KOPT-K1 (cell line): ENCODE measurements around the gene RANGRF.

ENCODE experiments used
- H3K27ac ChIP-seq: fragments of 200-600 bp; sonication (generic); 2 replicates; pipeline ENCODE4 v1.5.1; 2016; ENCODE audit warnings: antibody characterized with exemption, mild to moderate bottlenecking, low read depth, low read length; ENCODE audit not compliant: poor library complexity, severe bottlenecking
- H3K36me3 ChIP-seq: fragments of 200-600 bp; sonication (generic); 2 replicates; pipeline ENCODE4 v1.5.1; 2017; ENCODE audit warnings: antibody characterized with exemption, mild to moderate bottlenecking, low read length, moderate library complexity; ENCODE audit not compliant: insufficient read depth
- H3K9me3 ChIP-seq: fragments of 200-600 bp; sonication (generic); 2 replicates; pipeline ENCODE4 v1.5.1; 2017; ENCODE audit warnings: antibody characterized with exemption, low read length, mild to moderate bottlenecking; ENCODE audit not compliant: insufficient read depth, poor library complexity, severe bottlenecking

The RANGRF gene

DNA sequence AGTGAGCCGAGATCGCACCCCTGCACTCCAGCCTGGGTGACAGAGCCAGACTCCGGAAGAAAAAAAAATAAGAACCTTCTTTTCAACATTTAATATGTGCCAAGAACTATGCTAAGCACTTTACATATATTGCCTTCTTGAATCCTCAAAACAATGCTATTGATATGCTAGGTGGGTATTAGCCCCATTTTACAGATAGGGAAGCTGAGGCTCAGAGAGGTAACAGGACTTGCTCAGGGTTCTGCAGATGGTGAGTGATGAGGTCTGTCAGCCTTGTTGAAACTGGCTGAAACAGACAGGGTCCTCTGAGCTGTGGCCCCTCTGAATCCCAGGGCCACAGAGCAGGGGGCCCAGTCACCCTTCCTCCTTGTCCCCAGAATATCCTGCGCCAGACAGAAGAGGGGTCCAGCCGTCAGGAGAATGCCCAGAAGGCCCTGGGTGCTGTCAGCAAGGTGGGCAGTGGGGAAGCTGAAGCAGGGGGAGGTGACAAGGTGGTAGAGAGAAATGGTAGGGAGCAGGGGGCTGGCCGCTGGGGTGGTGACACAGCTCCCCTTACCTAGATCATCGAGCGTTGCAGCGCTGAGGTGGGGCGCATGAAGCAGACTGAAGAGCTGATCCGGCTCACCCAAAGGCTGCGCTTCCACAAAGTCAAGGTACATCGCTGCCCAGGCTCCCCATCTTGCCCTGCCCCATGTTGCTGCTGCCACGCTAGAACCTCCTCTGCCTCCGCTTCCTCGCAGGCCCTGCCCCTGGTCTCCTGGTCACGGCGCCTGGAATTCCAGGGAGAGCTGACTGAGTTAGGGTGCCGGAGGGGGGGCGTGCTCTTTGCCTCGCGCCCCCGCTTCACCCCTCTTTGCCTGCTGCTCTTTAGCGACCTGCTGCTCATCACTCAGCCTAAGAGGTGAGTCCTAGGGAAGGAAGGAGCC is 29.8 kb downstream of the RANGRF start:
- no peaks in the 10 kb centered on the region for H3K36me3 ChIP-seq
- H3K9me3 ChIP-seq: no peaks in the 10 kb centered on the region
- no peak overlapping the region for H3K27ac ChIP-seq

GRCh38 chr17:8320262-8320661 is 31.8 kb downstream of the RANGRF start:
- H3K9me3 ChIP-seq: no peaks in the 10 kb centered on the region
- no peaks in the 10 kb centered on the region for H3K36me3 ChIP-seq
- no peak overlapping the region for H3K27ac ChIP-seq

DNA sequence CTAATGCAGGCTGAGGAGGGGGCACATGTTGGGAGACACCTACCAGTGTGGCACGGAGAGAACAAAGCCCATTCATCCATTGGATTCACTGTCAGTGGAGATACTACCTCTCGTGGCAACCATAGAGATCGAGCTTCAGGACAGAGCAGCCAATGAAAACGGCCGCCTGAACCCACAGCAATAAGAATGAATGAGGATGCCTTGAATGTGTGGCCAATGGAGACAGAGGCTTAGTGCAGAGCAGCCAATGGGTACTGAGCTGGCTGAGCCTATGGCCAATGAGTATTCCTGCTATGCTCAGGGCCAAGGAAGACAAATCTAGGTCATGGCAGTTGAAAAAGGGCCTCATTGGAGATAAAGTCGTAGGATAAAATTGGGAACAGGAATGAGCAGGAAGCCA is 32.5 kb downstream of the RANGRF start:
- Histone ChIP-seq H3K9me3 (no peaks in the 10 kb centered on the region), H3K27ac (no peak overlapping the region), H3K36me3 (no peaks in the 10 kb centered on the region)

DNA sequence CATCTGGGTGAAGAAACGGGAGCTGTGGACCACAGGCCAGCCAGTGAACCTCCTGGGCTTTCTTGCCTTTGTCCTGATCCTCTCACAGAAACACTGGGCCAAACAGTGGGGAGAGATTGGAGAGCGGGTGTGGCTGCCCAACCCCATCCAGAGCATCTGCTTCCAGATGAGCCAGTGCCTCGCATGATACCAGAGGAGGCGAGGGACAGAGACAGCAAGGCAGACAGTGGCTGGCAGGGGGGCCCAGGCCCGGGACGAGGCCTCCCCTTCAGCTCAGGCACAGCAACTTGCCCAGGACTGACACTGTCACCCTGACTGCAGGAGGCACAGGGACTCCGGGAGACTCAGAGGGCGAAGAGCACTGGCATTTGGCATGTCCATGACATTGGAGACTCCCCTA is 33.6 kb downstream of the RANGRF start:
- no peak overlapping the region for H3K27ac ChIP-seq
- H3K36me3 ChIP-seq: no peaks in the 10 kb centered on the region
- H3K9me3 ChIP-seq: no peaks in the 10 kb centered on the region

DNA sequence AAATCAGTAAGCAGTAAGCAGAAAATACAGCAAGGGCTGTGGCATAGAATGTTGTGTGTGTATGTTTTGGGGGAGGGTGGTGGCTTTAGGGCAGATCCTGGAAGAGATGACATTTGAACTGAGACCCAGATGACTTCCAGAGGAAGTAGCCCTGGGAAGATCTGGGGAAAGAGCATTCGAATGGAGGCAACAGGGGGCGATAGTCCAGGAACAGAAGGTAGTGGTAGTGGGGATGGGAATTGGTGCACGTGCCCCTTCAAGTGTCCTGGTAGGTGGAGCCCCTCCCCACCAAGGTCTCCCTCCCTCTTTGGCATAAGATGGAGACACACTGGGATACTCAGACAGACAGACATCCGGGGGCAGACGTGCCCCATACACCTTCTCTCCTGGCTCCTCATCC is 35.7 kb downstream of the RANGRF start:
- H3K9me3 ChIP-seq: no peaks in the 10 kb centered on the region
- H3K36me3 ChIP-seq: no peaks in the 10 kb centered on the region
- H3K27ac ChIP-seq: no peak overlapping the region

GRCh38 chr17:8324923-8325322 is 36.5 kb downstream of the RANGRF start:
- no peak overlapping the region for H3K27ac ChIP-seq
- H3K9me3 ChIP-seq: no peaks in the 10 kb centered on the region

DNA sequence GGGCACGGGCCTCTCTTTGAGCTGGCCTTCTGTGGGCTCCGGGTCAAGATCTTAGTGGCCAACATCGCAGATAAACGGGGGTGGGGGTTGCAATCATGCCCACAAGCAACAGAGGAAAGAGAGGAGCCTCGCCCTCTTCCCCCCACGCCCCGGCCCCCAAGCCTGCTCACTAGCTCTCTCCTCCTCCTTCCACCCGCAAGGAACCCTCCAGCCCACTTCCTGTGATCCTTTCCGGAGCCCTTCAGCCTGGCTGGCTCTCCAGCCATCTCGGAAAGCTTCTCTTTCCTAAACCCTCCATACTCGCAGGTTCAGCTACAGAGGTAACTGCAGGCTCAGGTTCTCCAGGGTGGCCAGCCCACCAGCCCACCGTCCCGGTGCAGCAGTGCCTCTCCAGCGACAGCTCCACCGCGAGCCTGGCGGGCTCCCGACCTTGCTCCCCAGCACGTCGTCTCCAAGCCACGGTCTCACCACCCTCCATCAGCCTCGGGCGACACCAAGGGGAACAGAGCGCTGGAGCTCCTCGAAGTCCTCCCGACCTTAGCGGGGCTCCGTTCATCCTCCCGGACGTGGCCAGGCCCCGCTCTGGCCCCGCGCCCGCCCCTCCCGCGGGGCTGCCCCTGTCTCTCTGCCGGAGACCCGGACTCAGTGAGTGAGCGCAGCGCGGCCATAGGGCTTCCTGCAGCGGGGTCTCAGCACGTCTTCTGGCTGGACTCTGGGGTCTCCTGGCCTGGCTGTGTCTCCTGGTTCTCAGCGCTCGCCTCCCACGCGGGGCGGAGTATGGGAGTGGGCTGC is 38.2 kb downstream of the RANGRF start:
- H3K27ac ChIP-seq: no peak overlapping the region
- no peaks in the 10 kb centered on the region for H3K36me3 ChIP-seq
- H3K9me3 ChIP-seq: no peaks in the 10 kb centered on the region

More at GRCh38 chr17:8324923-8325322, 36.5 kb downstream of the RANGRF start:
- H3K36me3 ChIP-seq: no peaks in the 10 kb centered on the region

- Histone ChIP-seq H3K27ac (no peak overlapping the region), H3K9me3 (no peaks in the 10 kb centered on the region), H3K36me3 (no peaks in the 10 kb centered on the region)
Measured at GRCh38 chr17:8327303-8327649, 38.8 kb downstream of the RANGRF start.

GRCh38 chr17:8332128-8332527 is 43.7 kb downstream of the RANGRF start:
- no peaks in the 10 kb centered on the region for H3K9me3 ChIP-seq
- H3K36me3 ChIP-seq: no peaks in the 10 kb centered on the region
- H3K27ac ChIP-seq: no peak overlapping the region

- H3K36me3 ChIP-seq: no peaks in the 10 kb centered on the region
- H3K27ac ChIP-seq: no peak overlapping the region
- no peaks in the 10 kb centered on the region for H3K9me3 ChIP-seq
Measured at GRCh38 chr17:8332688-8333087, 44.2 kb downstream of the RANGRF start.

DNA sequence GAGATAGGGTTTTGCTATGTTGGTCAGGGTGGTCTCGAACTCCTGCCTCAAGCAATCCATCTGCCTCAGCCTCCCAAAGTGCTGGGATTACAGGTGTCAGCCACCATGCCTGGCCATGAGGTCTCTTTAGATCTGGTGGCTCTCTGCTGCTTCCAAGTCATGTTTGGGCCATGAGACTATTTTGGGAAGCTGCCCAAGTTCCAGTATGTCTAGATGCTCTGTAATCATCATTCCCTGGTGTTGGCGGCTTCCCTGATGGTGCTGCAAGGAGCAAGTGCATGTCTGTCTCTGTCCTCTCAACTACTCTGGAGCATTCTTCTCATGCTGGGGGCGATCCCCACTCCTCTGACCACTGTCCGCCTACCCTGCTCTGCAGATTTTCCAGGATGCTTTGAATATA is 44.8 kb downstream of the RANGRF start:
- Histone ChIP-seq H3K27ac (no peak overlapping the region), H3K9me3 (no peaks in the 10 kb centered on the region), H3K36me3 (no peaks in the 10 kb centered on the region)

DNA sequence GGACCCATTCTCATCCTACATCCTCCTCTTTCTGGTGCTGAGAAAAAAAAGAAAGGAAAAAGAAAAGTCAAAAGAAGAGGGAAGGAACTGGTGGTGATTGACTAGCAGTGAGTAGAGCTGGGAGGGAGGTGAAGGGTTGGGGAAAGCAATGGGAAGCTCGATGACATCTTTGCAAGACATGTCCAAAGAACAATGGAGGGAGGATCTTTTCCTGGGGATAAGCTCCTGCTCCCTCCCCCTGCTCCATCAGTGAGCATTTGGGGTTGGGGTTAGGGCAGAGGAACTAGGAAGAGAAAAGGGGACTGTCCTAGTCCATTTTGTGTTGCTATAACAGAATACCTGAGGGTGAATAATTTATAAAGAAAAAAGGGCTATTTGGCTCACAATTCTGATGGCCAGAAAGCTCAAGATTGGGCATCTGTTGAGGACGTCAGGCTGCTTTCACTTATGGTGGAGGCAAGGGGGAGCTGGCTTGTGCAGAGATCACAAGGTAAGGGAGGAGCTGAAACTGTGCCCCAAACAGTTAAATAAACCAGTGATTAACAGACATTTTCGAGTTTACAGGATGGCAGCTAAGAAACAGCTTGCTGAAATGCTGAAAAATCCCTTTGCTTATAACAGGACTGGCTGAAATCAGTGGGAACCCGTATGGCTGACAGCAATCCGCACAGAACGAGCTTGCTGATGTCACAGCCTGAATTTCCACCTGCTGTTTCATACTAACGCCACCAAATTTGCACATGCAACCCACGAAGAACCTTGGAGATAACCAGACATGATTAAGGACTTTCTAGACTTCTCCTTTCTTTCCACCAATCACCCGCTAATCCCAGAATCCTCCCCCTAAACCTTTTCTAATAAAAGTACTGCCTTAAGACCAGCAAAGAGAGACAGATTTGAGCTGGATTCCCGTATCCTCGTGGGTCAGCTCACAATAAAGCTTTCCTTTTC is 49.6 kb downstream of the RANGRF start:
- H3K9me3 ChIP-seq: no peaks in the 10 kb centered on the region
- no peaks in the 10 kb centered on the region for H3K36me3 ChIP-seq
- H3K27ac ChIP-seq: no peak overlapping the region

- no peak overlapping the region for H3K27ac ChIP-seq
- no peaks in the 10 kb centered on the region for H3K36me3 ChIP-seq
- H3K9me3 ChIP-seq: no peaks in the 10 kb centered on the region
Measured at GRCh38 chr17:8338753-8339140, 50.3 kb downstream of the RANGRF start.

DNA sequence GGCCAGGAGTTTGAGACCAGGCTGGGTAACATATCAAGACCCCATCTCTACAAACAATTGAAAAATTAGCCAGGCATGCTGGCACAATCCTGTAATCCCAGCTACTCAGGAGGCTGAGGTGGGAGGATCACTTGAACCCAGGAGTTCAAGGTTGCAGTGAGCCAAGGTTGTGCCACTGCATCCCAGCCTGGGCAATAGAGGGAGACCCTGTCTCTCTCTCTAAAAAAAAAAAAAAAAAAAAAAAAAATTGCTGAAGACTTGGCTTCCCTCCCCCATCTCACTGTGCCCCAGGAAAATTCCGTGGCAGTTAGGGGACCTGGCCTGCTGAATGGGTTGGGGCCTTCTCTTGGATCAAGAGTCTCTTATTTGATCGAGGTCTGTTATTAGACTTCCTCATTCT is 51.1 kb downstream of the RANGRF start, which contains the start of gene ODF4:
ODF4 (plus strand) TSS at position 301 of the 400 bp plus-strand sequence. CDS start 212 bp downstream, outside the sequence.
- no peak within 1 kb of the TSS for H3K27ac ChIP-seq
- no peaks in the 10 kb centered on the region for H3K9me3 ChIP-seq
- H3K36me3 ChIP-seq: no peaks in the 10 kb centered on the region
